NT2/D1 (cell line): Measurements from ENCODE around the gene RDX.

Experiments
- SUZ12 ChIP-seq: IDR thresholded peaks from 2 replicates; pipeline ENCODE4 v1.6.1; 2011; ENCODE audit not compliant: insufficient read length, insufficient read depth; ENCODE audit errors: extremely low read depth
- YY1 ChIP-seq: IDR thresholded peaks from 2 replicates; pipeline ENCODE4 v1.6.1; 2011; ENCODE audit not compliant: insufficient read length, insufficient read depth
- ZNF274 ChIP-seq: IDR thresholded peaks from 2 replicates; pipeline ENCODE4 v1.6.1; 2011; ENCODE audit warnings: mild to moderate bottlenecking, low read depth, low read length

GRCh38 chr11:110319501-110319900, 23.1 kb upstream of the RDX start:
- TF ChIP-seq ZNF274 = no peak
- no peak for TF ChIP-seq YY1
- no peak for TF ChIP-seq SUZ12
